Chondrocyte (in vitro differentiated cells): ENCODE results near the gene ALPL. TPM values are rescaled to one million over a fixed set of nuclear protein-coding genes. Genes with fewer than 3 reads are reported as not detected.

Experiments
- DNase-seq: peaks from one replicate; pipeline ENCODE4 v3.0.0; 2021; ENCODE audit warnings: mixed read lengths, low spot score
- H3K27ac Mint-ChIP-seq: one replicate; pipeline ENCODE4 v1.8.0; 2021; ENCODE audit warnings: mild to moderate bottlenecking, moderate library complexity, mixed read lengths; ENCODE audit not compliant: unreplicated experiment
- H3K27me3 Mint-ChIP-seq: 2 replicates; pipeline ENCODE4 v1.8.0; 2021; ENCODE audit warnings: low read depth, mixed read lengths
- H3K36me3 Mint-ChIP-seq: 2 replicates; pipeline ENCODE4 v1.8.0; 2021; ENCODE audit warnings: low read depth, mixed read lengths
- H3K4me1 Mint-ChIP-seq: 2 replicates; pipeline ENCODE4 v1.8.0; 2021; ENCODE audit warnings: low read depth, mild to moderate bottlenecking, mixed read lengths
- H3K4me3 Mint-ChIP-seq: one replicate; pipeline ENCODE4 v1.8.0; 2021; ENCODE audit warnings: mild to moderate bottlenecking, moderate library complexity, mixed read lengths; ENCODE audit not compliant: unreplicated experiment
- H3K9me3 Mint-ChIP-seq: 2 replicates; pipeline ENCODE4 v1.8.0; 2021; ENCODE audit warnings: low read depth, mixed read lengths
- total RNA-seq: library from RNA; stranded (reverse); gene quantifications from 3 replicates; pipeline ENCODE4 v1.2.1, GENCODE V29; 2021
- TF ChIP-seq, protein P1 (sequence below): fragments of 200-600 bp; sonication (generic); IDR thresholded peaks from 2 replicates; pipeline ENCODE4 v1.5.0; 2021; ENCODE audit warnings: antibody characterized with exemption, mild to moderate bottlenecking, moderate library complexity

Gene ALPL
- total RNA-seq, 1 donor from 2014 or later, result 19.2 TPM

- H3K27me3 Mint-ChIP-seq, result peaks cover 9% of the 10 kb centered on the region
- TF ChIP-seq, protein P1, sequence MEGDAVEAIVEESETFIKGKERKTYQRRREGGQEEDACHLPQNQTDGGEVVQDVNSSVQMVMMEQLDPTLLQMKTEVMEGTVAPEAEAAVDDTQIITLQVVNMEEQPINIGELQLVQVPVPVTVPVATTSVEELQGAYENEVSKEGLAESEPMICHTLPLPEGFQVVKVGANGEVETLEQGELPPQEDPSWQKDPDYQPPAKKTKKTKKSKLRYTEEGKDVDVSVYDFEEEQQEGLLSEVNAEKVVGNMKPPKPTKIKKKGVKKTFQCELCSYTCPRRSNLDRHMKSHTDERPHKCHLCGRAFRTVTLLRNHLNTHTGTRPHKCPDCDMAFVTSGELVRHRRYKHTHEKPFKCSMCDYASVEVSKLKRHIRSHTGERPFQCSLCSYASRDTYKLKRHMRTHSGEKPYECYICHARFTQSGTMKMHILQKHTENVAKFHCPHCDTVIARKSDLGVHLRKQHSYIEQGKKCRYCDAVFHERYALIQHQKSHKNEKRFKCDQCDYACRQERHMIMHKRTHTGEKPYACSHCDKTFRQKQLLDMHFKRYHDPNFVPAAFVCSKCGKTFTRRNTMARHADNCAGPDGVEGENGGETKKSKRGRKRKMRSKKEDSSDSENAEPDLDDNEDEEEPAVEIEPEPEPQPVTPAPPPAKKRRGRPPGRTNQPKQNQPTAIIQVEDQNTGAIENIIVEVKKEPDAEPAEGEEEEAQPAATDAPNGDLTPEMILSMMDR, result no peak
These were observed 116.4 kb downstream of the ALPL start for GRCh38 chr1:21625390-21626190.

DNA sequence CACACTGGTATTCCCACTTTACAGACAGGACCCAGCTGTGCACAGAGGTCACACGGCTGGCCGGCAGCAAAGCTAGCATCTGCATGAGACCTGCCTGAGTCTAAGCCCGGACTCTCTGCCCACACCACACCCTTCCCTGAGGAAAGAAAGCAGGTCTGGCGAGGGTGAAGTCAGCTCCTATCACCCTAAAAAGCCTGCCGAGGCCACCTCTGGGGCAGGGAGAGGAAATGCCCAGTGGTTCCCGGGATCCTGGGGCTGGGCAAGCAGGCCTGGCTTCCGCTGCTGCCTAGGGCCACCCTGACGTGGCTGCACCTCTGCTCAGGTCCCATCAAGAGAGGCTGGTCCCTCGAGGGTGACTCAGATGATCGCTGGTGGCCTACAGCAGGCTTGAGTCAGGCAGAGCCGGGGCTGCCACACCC lies 117.7 kb downstream of the ALPL start:
- Mint-ChIP-seq H3K9me3 (no peaks in the 10 kb centered on the region), H3K36me3 (no peaks in the 10 kb centered on the region), H3K27ac (no peak overlapping the region), H3K4me3 (no peak overlapping the region), H3K27me3 (peaks cover 14% of the 10 kb centered on the region), H3K4me1 (peaks cover 4% of the 10 kb centered on the region)
- TF ChIP-seq, protein P1, result no peak
- no peak for DNase-seq

More at GRCh38 chr1:21625390-21626190, 116.4 kb downstream of the ALPL start:
- Mint-ChIP-seq H3K4me3 (no peak overlapping the region), H3K27ac (no peak overlapping the region), H3K36me3 (no peaks in the 10 kb centered on the region), H3K4me1 (peaks cover 8% of the 10 kb centered on the region), H3K9me3 (no peaks in the 10 kb centered on the region)
- DNase-seq, result no peak

Other genes starting within 250 kb of the ALPL start
- gene ECE1, start 219.0 kb upstream of the ALPL start, total RNA-seq, result 83.7 to 99.2 TPM (median 98.5 TPM) in 3 replicates
- gene NBPF3, start 69.3 kb upstream of the ALPL start, total RNA-seq, result 15.0 to 18.5 TPM (median 16.3 TPM) in 3 replicates
- 1.1 to 2.2 TPM (median 1.8 TPM) in 3 replicates for gene RAP1GAP, start 159.9 kb downstream of the ALPL start, total RNA-seq